DND-41 (cell line): ENCODE measurements around the gene PRKCE.
"Not testable (repeated sequence)": the region's sequence is repeated elsewhere in the genome, so short reads cannot be mapped to it uniquely, and the experiment has no call there.

Experiments
- ATAC-seq: fragments of 200-7000 bp; cut with Tn5 transposase; 3 replicates; pipeline ENCODE4 v1.9.1; 2021; ENCODE audit warnings: low read depth; ENCODE audit not compliant: insufficient read depth
- DNase-seq: peaks from one replicate; pipeline ENCODE4 v3.0.0-alpha.2; 2020
- H2AFZ ChIP-seq: 2 replicates; pipeline ENCODE4 v1.6.0; 2012; ENCODE audit warnings: low read depth, low read length
- H3K27ac ChIP-seq: 2 replicates; pipeline ENCODE4 v1.5.1; 2012; ENCODE audit warnings: low read length, inconsistent platforms
- H3K27me3 ChIP-seq: fragments of 200-600 bp; sonication (generic); 2 replicates; pipeline ENCODE4 v1.6.0; 2012; ENCODE audit warnings: low read length, mild to moderate bottlenecking, inconsistent platforms; ENCODE audit not compliant: insufficient read depth, poor library complexity
- H3K36me3 ChIP-seq: 2 replicates; pipeline ENCODE4 v1.5.1; 2012; ENCODE audit warnings: low read length, inconsistent platforms; ENCODE audit not compliant: insufficient read depth
- H3K4me1 ChIP-seq: 2 replicates; pipeline ENCODE4 v1.5.1; 2012; ENCODE audit warnings: mild to moderate bottlenecking, low read length; ENCODE audit not compliant: insufficient read depth
- H3K4me2 ChIP-seq: 2 replicates; pipeline ENCODE4 v1.6.0; 2012; ENCODE audit warnings: mild to moderate bottlenecking, moderate library complexity, low read length, inconsistent platforms; ENCODE audit not compliant: insufficient read depth
- H3K4me3 ChIP-seq, 2 experiments: fragments of 200-600 bp in 1 of 2; shearing (Covaris generic) in 1 of 2; 2 replicates each; pipeline ENCODE4 v1.5.1; 2012 to 2016; ENCODE audit warnings: inconsistent platforms in 2 of 2, low read length in 2 of 2, mild to moderate bottlenecking in 2 of 2, low read depth in 1 of 2, moderate library complexity in 1 of 2
- H3K79me2 ChIP-seq: 2 replicates; pipeline ENCODE4 v1.6.0; 2012; ENCODE audit warnings: low read length, inconsistent platforms; ENCODE audit not compliant: insufficient read depth
- H3K9ac ChIP-seq: 2 replicates; pipeline ENCODE4 v1.6.0; 2012; ENCODE audit warnings: low read depth, mild to moderate bottlenecking, inconsistent platforms, low read length, moderate library complexity
- H3K9me3 ChIP-seq: 2 replicates; pipeline ENCODE4 v1.5.1; 2012; ENCODE audit warnings: low read length, moderate library complexity, mild to moderate bottlenecking, inconsistent platforms; ENCODE audit not compliant: insufficient read depth, severe bottlenecking
- H4K20me1 ChIP-seq: 2 replicates; pipeline ENCODE4 v1.6.0; 2012; ENCODE audit warnings: low read length; ENCODE audit not compliant: insufficient read depth
- EZH2 ChIP-seq: IDR thresholded peaks from 3 replicates; pipeline ENCODE4 v1.6.1; 2012; ENCODE audit warnings: borderline replicate concordance, low read depth, mild to moderate bottlenecking, moderate library complexity, low read length, inconsistent platforms; ENCODE audit not compliant: severe bottlenecking
- TF ChIP-seq, protein P1 (sequence below): IDR thresholded peaks from 2 replicates; pipeline ENCODE4 v1.5.1; 2012; ENCODE audit warnings: borderline replicate concordance, low read length, moderate library complexity, mild to moderate bottlenecking; ENCODE audit not compliant: poor library complexity, severe bottlenecking; ENCODE audit errors: extremely low read depth

PRKCE gene

DNA sequence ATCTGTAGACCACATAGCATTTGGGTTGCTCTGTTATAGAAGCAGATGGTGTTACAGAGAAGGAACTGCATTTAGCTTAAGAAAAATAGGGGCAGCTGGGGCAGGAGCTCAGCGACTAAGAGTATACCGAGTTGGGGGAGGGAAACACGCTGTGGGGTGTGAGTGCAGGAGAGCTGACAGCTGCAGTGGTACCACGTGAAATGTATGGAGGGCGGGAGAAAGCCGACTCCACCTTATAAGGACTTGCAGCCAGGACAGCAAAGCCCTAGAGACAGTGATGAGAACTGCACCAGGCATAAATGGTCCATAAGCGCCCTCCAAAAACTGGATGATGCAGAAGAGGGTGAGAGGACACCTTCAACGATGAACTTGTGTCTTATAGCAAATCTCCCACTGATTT lies 237.6 kb downstream of the PRKCE start:
- H3K27me3 ChIP-seq = no peaks in the 10 kb centered on the region
- no peaks in the 10 kb centered on the region for H4K20me1 ChIP-seq
- H3K4me3 ChIP-seq = no peak overlapping the region
- H3K9ac ChIP-seq = no peak overlapping the region
- H2AFZ ChIP-seq = 0 out of 2 replicates have a peak overlapping the region, but pooled peaks have one; percentile 10
- H3K27ac ChIP-seq = no peak overlapping the region; the same call in 1 of the 2 replicates
- no peaks in the 10 kb centered on the region for H3K36me3 ChIP-seq
- no peak for TF ChIP-seq EZH2
- TF ChIP-seq, protein P1, sequence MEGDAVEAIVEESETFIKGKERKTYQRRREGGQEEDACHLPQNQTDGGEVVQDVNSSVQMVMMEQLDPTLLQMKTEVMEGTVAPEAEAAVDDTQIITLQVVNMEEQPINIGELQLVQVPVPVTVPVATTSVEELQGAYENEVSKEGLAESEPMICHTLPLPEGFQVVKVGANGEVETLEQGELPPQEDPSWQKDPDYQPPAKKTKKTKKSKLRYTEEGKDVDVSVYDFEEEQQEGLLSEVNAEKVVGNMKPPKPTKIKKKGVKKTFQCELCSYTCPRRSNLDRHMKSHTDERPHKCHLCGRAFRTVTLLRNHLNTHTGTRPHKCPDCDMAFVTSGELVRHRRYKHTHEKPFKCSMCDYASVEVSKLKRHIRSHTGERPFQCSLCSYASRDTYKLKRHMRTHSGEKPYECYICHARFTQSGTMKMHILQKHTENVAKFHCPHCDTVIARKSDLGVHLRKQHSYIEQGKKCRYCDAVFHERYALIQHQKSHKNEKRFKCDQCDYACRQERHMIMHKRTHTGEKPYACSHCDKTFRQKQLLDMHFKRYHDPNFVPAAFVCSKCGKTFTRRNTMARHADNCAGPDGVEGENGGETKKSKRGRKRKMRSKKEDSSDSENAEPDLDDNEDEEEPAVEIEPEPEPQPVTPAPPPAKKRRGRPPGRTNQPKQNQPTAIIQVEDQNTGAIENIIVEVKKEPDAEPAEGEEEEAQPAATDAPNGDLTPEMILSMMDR = peak; percentile 45
- no peak overlapping the region for H3K4me2 ChIP-seq
- no peaks in the 10 kb centered on the region for H3K79me2 ChIP-seq
- H3K4me1 ChIP-seq = peaks cover 47% of the 10 kb centered on the region
- no peaks in the 10 kb centered on the region for H3K9me3 ChIP-seq
- peak; percentile 79 for DNase-seq
- ATAC-seq = peak; percentile 89

DNA sequence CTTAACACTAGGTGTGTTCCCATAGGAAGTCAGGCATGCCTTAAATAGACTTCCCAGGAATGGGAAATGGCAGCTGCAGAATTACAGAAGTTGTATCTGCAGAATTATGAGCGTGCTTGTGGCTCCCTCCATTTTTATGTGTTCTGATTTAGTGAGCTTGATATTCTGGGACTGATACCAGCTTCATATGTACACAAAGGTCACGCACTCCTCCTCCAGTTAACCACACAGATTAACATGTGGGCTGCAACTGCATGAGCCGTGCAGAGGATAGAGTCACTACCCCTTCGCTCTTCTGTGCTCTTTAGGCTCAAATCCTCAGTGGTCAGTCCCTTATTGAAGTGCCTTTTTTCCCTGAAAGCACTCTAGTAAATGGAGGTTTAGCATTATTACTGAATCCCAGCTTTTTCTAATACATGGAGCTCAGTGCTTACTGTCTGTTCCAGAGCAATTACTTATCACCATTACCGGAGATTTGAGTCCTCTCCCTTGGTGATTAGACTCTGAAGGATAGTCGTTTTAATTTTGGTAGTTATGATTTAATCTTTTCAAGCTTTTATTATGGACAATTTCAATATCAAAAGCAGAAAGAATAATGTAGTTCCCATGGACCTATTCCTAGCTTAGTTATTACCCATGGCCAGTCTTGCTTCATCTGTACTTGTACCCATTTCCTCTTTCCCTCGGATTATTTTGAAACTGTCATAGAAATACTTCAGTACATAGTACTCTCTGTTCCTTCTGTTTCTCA lies 238.3 kb downstream of the PRKCE start:
- no peaks in the 10 kb centered on the region for H3K79me2 ChIP-seq
- H3K4me3 ChIP-seq = no peak overlapping the region
- H3K4me2 ChIP-seq = no peak overlapping the region
- no peak overlapping the region for H2AFZ ChIP-seq
- H3K27ac ChIP-seq = 0 out of 2 replicates have a peak overlapping the region, but pooled peaks have one; percentile 4
- H4K20me1 ChIP-seq = no peaks in the 10 kb centered on the region
- no peak for ATAC-seq
- TF ChIP-seq EZH2 = no peak
- TF ChIP-seq, protein P1 = no peak
- no peak for DNase-seq
- no peaks in the 10 kb centered on the region for H3K9me3 ChIP-seq
- no peaks in the 10 kb centered on the region for H3K36me3 ChIP-seq
- H3K27me3 ChIP-seq = no peaks in the 10 kb centered on the region
- H3K9ac ChIP-seq = no peak overlapping the region
- peaks cover 47% of the 10 kb centered on the region for H3K4me1 ChIP-seq

DNA sequence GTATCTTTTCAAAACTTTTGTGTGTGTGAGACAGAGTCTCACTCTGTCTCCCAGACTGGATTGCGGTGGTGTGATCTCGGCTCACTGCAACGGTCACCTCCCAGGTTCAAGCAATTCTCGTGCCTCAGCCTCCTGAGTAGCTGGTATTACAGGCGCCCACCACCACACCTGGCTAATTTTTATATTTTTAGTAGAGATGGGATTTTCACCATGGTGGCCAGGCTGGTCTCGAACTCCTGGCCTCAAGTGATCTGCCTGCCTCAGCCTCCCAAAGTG lies 238.8 kb downstream of the PRKCE start:
- not testable (repeated sequence) for H3K9me3 ChIP-seq, H2AFZ ChIP-seq, H3K27ac ChIP-seq, H3K27me3 ChIP-seq, ATAC-seq, DNase-seq, H3K4me3 ChIP-seq, H3K36me3 ChIP-seq, H4K20me1 ChIP-seq, H3K79me2 ChIP-seq, H3K4me2 ChIP-seq, H3K9ac ChIP-seq
- peaks cover 47% of the 10 kb centered on the region for H3K4me1 ChIP-seq

DNA sequence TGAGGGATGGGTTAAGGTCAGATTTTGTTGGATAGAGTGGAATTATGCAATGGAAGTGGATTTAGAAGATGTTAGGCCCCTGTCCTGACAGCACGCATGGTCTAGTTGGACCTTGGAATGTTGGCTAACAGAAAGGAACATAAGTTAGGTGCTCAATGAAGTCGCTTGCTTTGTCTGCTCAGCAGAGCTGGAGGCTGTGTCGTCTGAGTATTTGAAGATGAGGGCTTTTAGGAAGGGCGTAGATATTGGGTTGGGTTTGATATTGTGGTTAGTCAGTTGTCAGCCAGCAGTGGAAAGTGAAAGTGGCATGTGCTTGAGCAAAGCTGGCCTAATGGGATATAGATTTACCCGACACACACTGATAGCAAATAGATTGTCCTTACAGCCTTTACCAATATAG lies 239.3 kb downstream of the PRKCE start:
- DNase-seq (peak; percentile 67), ATAC-seq (peak; percentile 84)
- H3K9me3 ChIP-seq = no peaks in the 10 kb centered on the region
- H3K4me2 ChIP-seq = peak overlapping the region; percentile 32; the same call in 1 of the 2 replicates
- no peaks in the 10 kb centered on the region for H3K79me2 ChIP-seq
- no peak overlapping the region for H2AFZ ChIP-seq
- H3K4me1 ChIP-seq = peaks cover 47% of the 10 kb centered on the region
- no peak overlapping the region for H3K4me3 ChIP-seq
- no peaks in the 10 kb centered on the region for H3K36me3 ChIP-seq
- H4K20me1 ChIP-seq = no peaks in the 10 kb centered on the region
- no peak overlapping the region for H3K9ac ChIP-seq
- peak overlapping the region; percentile 63 for H3K27ac ChIP-seq
- TF ChIP-seq, protein P1 = no peak
- TF ChIP-seq EZH2 = no peak
- H3K27me3 ChIP-seq = no peaks in the 10 kb centered on the region
